ENCODE results near the gene TOGARAM2. TPM values are rescaled to one million over a fixed set of nuclear protein-coding genes. Genes with fewer than 3 reads are reported as not detected.

The TOGARAM2 gene
- total RNA-seq, 1 donor from 2014 or later = 0.72 TPM

GRCh38 chr2:29096969-29097368 is 115.9 kb downstream of the TOGARAM2 start:
- Mint-ChIP-seq H3K4me3 (ENCODE audit: unreplicated experiment) (no peak overlapping the region), H3K27ac (ENCODE audit: unreplicated experiment) (no peak overlapping the region), H3K27me3 (ENCODE audit: low read depth) (no peaks in the 10 kb centered on the region), H3K4me1 (ENCODE audit: low read depth) (peaks cover 6% of the 10 kb centered on the region), H3K36me3 (ENCODE audit: low read depth) (no peaks in the 10 kb centered on the region), H3K9me3 (ENCODE audit: low read depth) (no peaks in the 10 kb centered on the region)
- no peak for TF ChIP-seq CTCF (IDR thresholded peaks at IDR 0.05)
- no peak for DNase-seq (ENCODE audit: low spot score)

- H3K27me3 Mint-ChIP-seq (ENCODE audit: low read depth) = no peaks in the 10 kb centered on the region
- H3K27ac Mint-ChIP-seq (ENCODE audit: unreplicated experiment) = no peak overlapping the region
- no peak overlapping the region for H3K4me3 Mint-ChIP-seq (ENCODE audit: unreplicated experiment)
- no peak for DNase-seq (ENCODE audit: low spot score)
- H3K9me3 Mint-ChIP-seq (ENCODE audit: low read depth) = no peaks in the 10 kb centered on the region
- H3K36me3 Mint-ChIP-seq (ENCODE audit: low read depth) = no peaks in the 10 kb centered on the region
- no peak for TF ChIP-seq CTCF (IDR thresholded peaks at IDR 0.05)
- H3K4me1 Mint-ChIP-seq (ENCODE audit: low read depth) = peaks cover 6% of the 10 kb centered on the region
Observed at GRCh38 chr2:29097569-29097968, 116.5 kb downstream of the TOGARAM2 start.

- H3K9me3 Mint-ChIP-seq (ENCODE audit: low read depth) = no peaks in the 10 kb centered on the region
- no peaks in the 10 kb centered on the region for H3K27me3 Mint-ChIP-seq (ENCODE audit: low read depth)
- no peak for TF ChIP-seq CTCF (IDR thresholded peaks at IDR 0.05)
- H3K4me1 Mint-ChIP-seq (ENCODE audit: low read depth) = peaks cover 6% of the 10 kb centered on the region
- H3K36me3 Mint-ChIP-seq (ENCODE audit: low read depth) = no peaks in the 10 kb centered on the region
- no peak overlapping the region for H3K4me3 Mint-ChIP-seq (ENCODE audit: unreplicated experiment)
- H3K27ac Mint-ChIP-seq (ENCODE audit: unreplicated experiment) = no peak overlapping the region
- DNase-seq (ENCODE audit: low spot score) = no peak
Observed at GRCh38 chr2:29100564-29100963, 119.5 kb downstream of the TOGARAM2 start.

Other genes starting within 250 kb of the TOGARAM2 start
- gene PPP1CB, start 229.5 kb upstream of the TOGARAM2 start, total RNA-seq = 440 to 474 TPM (median 447 TPM) in 3 replicates
- 1.6 to 3.4 TPM (median 1.6 TPM) in 3 replicates for gene SPDYA, start 170.5 kb upstream of the TOGARAM2 start, total RNA-seq
- 8.8 to 12.5 TPM (median 10.1 TPM) in 3 replicates for gene TRMT61B, start 111.0 kb upstream of the TOGARAM2 start, total RNA-seq
- gene WDR43, start 86.6 kb upstream of the TOGARAM2 start, total RNA-seq = 37.6 to 44.0 TPM (median 39.3 TPM) in 3 replicates
- gene PCARE, start 93.2 kb downstream of the TOGARAM2 start, total RNA-seq = not detected in 3 replicates
- 27.7 to 35.6 TPM (median 30.1 TPM) in 3 replicates for gene CLIP4, start 134.1 kb downstream of the TOGARAM2 start, total RNA-seq

Measured in chondrocyte (in vitro differentiated cells).